Neuronal stem cell (in vitro differentiated cells): ENCODE results near the gene BBS7. TPM values are rescaled to one million over a fixed set of nuclear protein-coding genes. Genes with fewer than 3 reads are reported as not detected.

Source experiments
- DNase-seq: peaks from one replicate; pipeline ENCODE4 v3.0.0-alpha.2; 2013; ENCODE audit warnings: low spot score
- H2AFZ ChIP-seq: one replicate; pipeline ENCODE4 v1.6.1; 2013; ENCODE audit warnings: mild to moderate bottlenecking, low read length, inconsistent platforms
- H2AK5ac ChIP-seq: 2 replicates; pipeline ENCODE4 v1.6.1; 2013; ENCODE audit warnings: low read depth, mild to moderate bottlenecking, inconsistent platforms, low read length, moderate library complexity, mixed read lengths
- H2BK120ac ChIP-seq: 2 replicates; pipeline ENCODE4 v1.6.1; 2013; ENCODE audit warnings: low read depth, mild to moderate bottlenecking, inconsistent platforms, low read length, moderate library complexity, mixed read lengths
- H2BK12ac ChIP-seq: one replicate; pipeline ENCODE4 v1.6.1; 2013; ENCODE audit warnings: low read length, inconsistent platforms
- H2BK15ac ChIP-seq: 2 replicates; pipeline ENCODE4 v1.6.1; 2013; ENCODE audit warnings: mild to moderate bottlenecking, low read length, inconsistent platforms, mixed read lengths
- H2BK5ac ChIP-seq: one replicate; pipeline ENCODE4 v1.6.1; 2013; ENCODE audit warnings: inconsistent platforms, mild to moderate bottlenecking, low read length, moderate library complexity
- H3K14ac ChIP-seq: one replicate; pipeline ENCODE4 v1.6.1; 2013; ENCODE audit warnings: low read length, inconsistent platforms
- H3K18ac ChIP-seq: 2 replicates; pipeline ENCODE4 v1.6.1; 2013; ENCODE audit warnings: low read length, inconsistent platforms
- H3K23ac ChIP-seq: 2 replicates; pipeline ENCODE4 v1.6.1; 2013; ENCODE audit warnings: low read depth, mild to moderate bottlenecking, mixed read lengths, low read length, inconsistent platforms; ENCODE audit not compliant: poor library complexity
- H3K27ac ChIP-seq: replicated peaks from 3 replicates; pipeline ENCODE4 v1.5.1; 2013; ENCODE audit warnings: low read length, inconsistent platforms
- H3K27me3 ChIP-seq, 3 experiments: 2 replicates each; pipeline ENCODE4 v1.6.1; 2013; ENCODE audit warnings: low read length in 3 of 3, mild to moderate bottlenecking in 2 of 3, inconsistent platforms in 1 of 3, low read depth in 1 of 3, mixed read lengths in 1 of 3, moderate library complexity in 1 of 3; ENCODE audit not compliant: control insufficient read depth in 3 of 3, insufficient read depth in 3 of 3
- H3K36me3 ChIP-seq, 2 donors: replicated peaks in 1 of 2; 2 replicates each; pipeline ENCODE4 v1.6.1; 2013; ENCODE audit warnings: low read length in 2 of 2; ENCODE audit not compliant: control insufficient read depth in 2 of 2, insufficient read depth in 2 of 2
- H3K4ac ChIP-seq: 2 replicates; pipeline ENCODE4 v1.6.1; 2013; ENCODE audit warnings: inconsistent platforms, mild to moderate bottlenecking, low read length, moderate library complexity
- H3K4me1 ChIP-seq, 2 donors: 1 replicate in 1 of 2; 2 replicates in 1 of 2; pipeline ENCODE4 v1.6.1; 2013; ENCODE audit warnings: low read length in 2 of 2, low read depth in 1 of 2; ENCODE audit not compliant: control insufficient read depth in 2 of 2, insufficient read depth in 1 of 2
- H3K4me2 ChIP-seq: one replicate; pipeline ENCODE4 v1.6.1; 2013; ENCODE audit warnings: mild to moderate bottlenecking, low read length, inconsistent platforms; ENCODE audit not compliant: insufficient read depth, poor library complexity, severe bottlenecking
- H3K4me3 ChIP-seq, 2 donors: 2 replicates each; pipeline ENCODE4 v1.5.1; 2013; ENCODE audit warnings: low read length in 2 of 2, mild to moderate bottlenecking in 2 of 2, inconsistent platforms in 1 of 2, moderate library complexity in 1 of 2
- H3K79me1 ChIP-seq: one replicate; pipeline ENCODE4 v1.6.1; 2013; ENCODE audit warnings: low read depth, mild to moderate bottlenecking, inconsistent platforms, low read length, moderate library complexity
- H3K9ac ChIP-seq: one replicate; pipeline ENCODE4 v1.6.1; 2013; ENCODE audit warnings: mild to moderate bottlenecking, low read depth, low read length, inconsistent platforms; ENCODE audit not compliant: poor library complexity
- H3K9me3 ChIP-seq, 2 donors: replicated peaks in 1 of 2; 2 replicates each; pipeline versions ENCODE3 to v1.6.1; 2013; ENCODE audit warnings: low read length in 2 of 2, mild to moderate bottlenecking in 2 of 2, inconsistent platforms in 1 of 2, low read depth in 1 of 2, mixed read lengths in 1 of 2, moderate library complexity in 1 of 2; ENCODE audit not compliant: control insufficient read depth in 2 of 2, insufficient read depth in 1 of 2
- H4K8ac ChIP-seq: one replicate; pipeline ENCODE4 v1.6.1; 2013; ENCODE audit warnings: low read depth, mild to moderate bottlenecking, inconsistent platforms, low read length, moderate library complexity
- H4K91ac ChIP-seq: one replicate; pipeline ENCODE4 v1.6.1; 2013; ENCODE audit warnings: low read length, low read depth, mild to moderate bottlenecking, inconsistent platforms; ENCODE audit not compliant: poor library complexity
- WGBS, 2 donors: extraction: QIAGEN DNeasy Blood & Tissue Kit; methylation state at CpG; one replicate each; pipeline ENCODE4 v1.1.7; 2013; ENCODE audit warnings: missing lambda C conversion rate in 2 of 2, mixed read lengths in 1 of 2; ENCODE audit not compliant: insufficient read length in 2 of 2, insufficient replicate concordance in 1 of 2; ENCODE audit errors: extremely low coverage in 2 of 2; 5-methylcytosine and 5-hydroxymethylcytosine counted together
- polyA plus RNA-seq, 2 experiments: library from polyadenylated mRNA; stranded (reverse); fragments of 200-250 nt; gene quantifications; one replicate each; pipeline ENCODE4 v1.2.3, GENCODE V29; 2013

BBS7 gene, protein sequence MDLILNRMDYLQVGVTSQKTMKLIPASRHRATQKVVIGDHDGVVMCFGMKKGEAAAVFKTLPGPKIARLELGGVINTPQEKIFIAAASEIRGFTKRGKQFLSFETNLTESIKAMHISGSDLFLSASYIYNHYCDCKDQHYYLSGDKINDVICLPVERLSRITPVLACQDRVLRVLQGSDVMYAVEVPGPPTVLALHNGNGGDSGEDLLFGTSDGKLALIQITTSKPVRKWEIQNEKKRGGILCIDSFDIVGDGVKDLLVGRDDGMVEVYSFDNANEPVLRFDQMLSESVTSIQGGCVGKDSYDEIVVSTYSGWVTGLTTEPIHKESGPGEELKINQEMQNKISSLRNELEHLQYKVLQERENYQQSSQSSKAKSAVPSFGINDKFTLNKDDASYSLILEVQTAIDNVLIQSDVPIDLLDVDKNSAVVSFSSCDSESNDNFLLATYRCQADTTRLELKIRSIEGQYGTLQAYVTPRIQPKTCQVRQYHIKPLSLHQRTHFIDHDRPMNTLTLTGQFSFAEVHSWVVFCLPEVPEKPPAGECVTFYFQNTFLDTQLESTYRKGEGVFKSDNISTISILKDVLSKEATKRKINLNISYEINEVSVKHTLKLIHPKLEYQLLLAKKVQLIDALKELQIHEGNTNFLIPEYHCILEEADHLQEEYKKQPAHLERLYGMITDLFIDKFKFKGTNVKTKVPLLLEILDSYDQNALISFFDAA
- polyA plus RNA-seq (2013, experiment 1 of 2), result 24.2 TPM
- 24.2 TPM for polyA plus RNA-seq (2013, experiment 2 of 2)

DNA sequence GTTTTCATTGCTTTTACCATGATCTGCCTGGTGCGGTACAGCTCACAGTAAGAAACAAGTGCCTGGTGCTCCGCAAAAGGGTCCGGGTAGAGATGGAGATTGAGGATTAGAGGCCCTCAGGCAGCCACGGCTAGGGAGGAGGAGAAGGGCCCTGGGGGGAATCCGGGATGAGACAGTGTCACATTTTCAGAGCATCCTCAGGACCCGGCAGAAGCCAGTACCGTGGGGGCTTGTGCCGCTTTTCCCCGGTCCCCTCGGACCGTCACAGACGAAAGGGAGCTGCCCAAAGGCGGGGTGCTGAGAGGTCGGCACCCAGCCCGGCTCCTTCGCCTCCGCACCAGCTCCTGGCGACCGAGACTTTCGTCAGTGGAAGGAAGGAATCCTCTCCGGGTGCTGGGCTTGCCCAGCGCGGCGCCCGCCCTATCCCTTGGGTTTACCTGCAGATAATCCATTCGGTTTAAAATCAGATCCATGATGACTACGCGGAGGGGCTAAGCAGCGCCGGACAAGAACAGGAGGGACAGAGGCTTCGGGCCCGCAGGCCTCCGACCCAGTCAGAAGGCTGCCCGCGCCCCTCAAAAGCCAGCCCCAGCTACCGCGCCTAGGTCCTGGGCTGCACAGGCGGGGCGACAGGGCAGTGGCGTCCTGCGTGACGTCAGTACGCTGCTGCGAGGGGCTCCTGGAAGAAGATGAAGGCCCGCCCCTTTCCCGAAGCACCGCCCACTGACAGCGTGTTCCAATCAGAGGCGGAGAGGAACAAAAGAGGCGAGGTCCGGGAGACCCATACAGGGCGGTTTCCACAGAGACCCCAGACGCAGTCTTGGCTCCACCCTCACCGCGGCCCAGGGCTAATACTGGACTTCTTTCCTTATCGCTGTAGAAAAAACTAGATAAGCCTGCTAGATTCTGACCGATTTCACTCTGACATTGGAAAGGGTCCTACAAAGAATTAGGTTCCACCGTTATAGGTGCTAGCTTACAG lies at the start of gene BBS7:
Gene BBS7 (minus strand): TSS at position 634 of the 982 bp plus-strand sequence. CDS start 161 bp downstream, at position 473.
- H3K4ac ChIP-seq, result no peak within 1 kb of the TSS
- peak within 1 kb of the TSS; percentile 59 to 84 for H3K4me3 ChIP-seq
- no peak within 1 kb of the TSS for H4K8ac ChIP-seq
- peaks cover 0 to 18% of the 10 kb centered on the region in 2 donors for H3K9me3 ChIP-seq
- H2BK5ac ChIP-seq, result peak within 1 kb of the TSS; percentile 66
- H2AK5ac ChIP-seq, result no peak within 1 kb of the TSS
- H3K4me2 ChIP-seq, result peak within 1 kb of the TSS; percentile 59
- H3K18ac ChIP-seq, result peak within 1 kb of the TSS; percentile 84
- H2AFZ ChIP-seq, result peak within 1 kb of the TSS; percentile 92
- H3K14ac ChIP-seq, result no peak within 1 kb of the TSS
- H3K23ac ChIP-seq, result peak within 1 kb of the TSS; percentile 45
- H3K27me3 ChIP-seq, result no peaks in the 10 kb centered on the region
- H2BK15ac ChIP-seq, result peak within 1 kb of the TSS; percentile 11
- no peak within 1 kb of the TSS for H2BK12ac ChIP-seq
- no peak within 1 kb of the TSS for H4K91ac ChIP-seq
- peak within 1 kb of the TSS; percentile 54 for H3K27ac ChIP-seq
- H3K4me1 ChIP-seq, result peaks cover 0 to 7% of the 10 kb centered on the region in 2 donors
- peaks cover 2% of the 10 kb centered on the region for H3K79me1 ChIP-seq
- DNase-seq, result peak; percentile 95
- no peak within 1 kb of the TSS for H2BK120ac ChIP-seq
- H3K36me3 ChIP-seq, result peaks cover 0 to 32% of the 10 kb centered on the region in 2 donors
- WGBS, 2 donors, result no CpG with 5 or more reads among the region's 58 CpGs
- H3K9ac ChIP-seq, result peak within 1 kb of the TSS; percentile 68

DNA sequence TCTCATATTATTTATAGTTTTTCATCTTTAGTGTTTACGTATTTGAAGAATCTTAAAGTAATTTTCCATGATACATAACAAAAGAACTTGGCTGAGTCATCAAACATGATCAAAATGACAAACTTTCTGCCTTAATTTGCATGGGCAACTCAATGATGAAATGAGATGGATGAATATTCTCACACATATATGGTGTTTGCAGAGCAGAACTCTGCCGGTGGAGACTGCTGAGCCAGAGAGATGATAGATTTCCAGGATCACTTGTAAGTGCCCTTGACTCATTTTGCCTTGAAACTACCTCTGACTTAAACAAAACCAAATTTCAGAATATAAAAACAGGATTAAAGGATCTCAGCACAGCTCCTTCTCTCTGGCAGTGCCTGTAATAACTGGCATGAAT lies 43.4 kb upstream of the BBS7 start:
- no CpG with 5 or more reads among the region's 2 CpGs for WGBS, 2 donors
- no peak overlapping the region for H2AK5ac ChIP-seq

DNA sequence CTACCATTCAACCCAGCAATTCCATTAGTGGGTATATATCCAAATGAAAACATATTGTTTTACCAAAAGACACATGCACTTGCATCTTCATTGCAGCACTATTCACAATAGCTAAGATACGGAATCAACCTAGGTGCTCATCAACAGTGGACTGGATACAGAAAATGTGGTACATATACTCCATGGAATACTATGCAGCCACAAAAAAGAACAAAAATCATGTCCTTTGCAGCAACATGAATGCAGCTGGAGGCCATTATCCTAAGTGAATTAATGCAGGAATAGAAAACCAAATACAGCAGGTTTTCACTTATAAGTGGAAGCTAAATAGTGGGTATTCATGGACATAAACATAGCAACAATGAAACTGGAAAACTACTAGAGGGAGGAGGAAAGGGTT lies 38.1 kb upstream of the BBS7 start:
- DNase-seq, result no peak
- no peak overlapping the region for H4K8ac ChIP-seq
- H2BK12ac ChIP-seq, result no peak overlapping the region
- no peak overlapping the region for H4K91ac ChIP-seq
- WGBS, 2 donors, result no CpG with 5 or more reads among the region's 1 CpG
- no peak overlapping the region for H2AFZ ChIP-seq
- no peaks in the 10 kb centered on the region for H3K27me3 ChIP-seq
- peaks cover 0 to 4% of the 10 kb centered on the region in 2 donors for H3K4me1 ChIP-seq
- H3K4ac ChIP-seq, result no peak overlapping the region
- H3K4me3 ChIP-seq, result no peak overlapping the region
- no peak overlapping the region for H3K23ac ChIP-seq
- no peak overlapping the region for H2BK15ac ChIP-seq
- H3K79me1 ChIP-seq, result no peaks in the 10 kb centered on the region
- no peaks in the 10 kb centered on the region for H3K36me3 ChIP-seq
- peaks cover 0 to 4% of the 10 kb centered on the region in 2 donors for H3K9me3 ChIP-seq
- H3K18ac ChIP-seq, result no peak overlapping the region
- H3K27ac ChIP-seq, result no peak overlapping the region
- no peak overlapping the region for H3K4me2 ChIP-seq
- H2BK120ac ChIP-seq, result no peak overlapping the region
- no peak overlapping the region for H2BK5ac ChIP-seq
- no peak overlapping the region for H3K9ac ChIP-seq
- H3K14ac ChIP-seq, result no peak overlapping the region
- no peak overlapping the region for H2AK5ac ChIP-seq

More for the DNA sequence above, 43.4 kb upstream of the BBS7 start:
- Histone ChIP-seq H3K27ac (no peak overlapping the region), H3K18ac (no peak overlapping the region), H3K14ac (no peak overlapping the region), H2AFZ (no peak overlapping the region), H3K9me3 (peaks cover 0 to 4% of the 10 kb centered on the region in 2 donors), H3K23ac (no peak overlapping the region), H3K4me2 (no peak overlapping the region), H2BK120ac (no peak overlapping the region), H2BK15ac (no peak overlapping the region), H3K27me3 (no peaks in the 10 kb centered on the region), H4K91ac (no peak overlapping the region), H2BK12ac (no peak overlapping the region), H3K79me1 (no peaks in the 10 kb centered on the region), H3K4ac (no peak overlapping the region), H2BK5ac (no peak overlapping the region), H4K8ac (no peak overlapping the region), H3K36me3 (no peaks in the 10 kb centered on the region), H3K9ac (no peak overlapping the region), H3K4me3 (no peak overlapping the region), H3K4me1 (no peaks in the 10 kb centered on the region)
- no peak for DNase-seq
